ENCODE data around the gene TMEM131.

- TF ChIP-seq CTCF (IDR thresholded peaks at IDR 0.05; ENCODE audit: low read depth, low read length): no peak
- no peak for TF ChIP-seq POLR2A (IDR thresholded peaks at IDR 0.05; ENCODE audit: extremely low read depth, insufficient read length)
Observed at GRCh38 chr2:98004047-98004446, 8.3 kb upstream of the TMEM131 start.

Data from NB4 (cell line).